GM21381 (cell line): ENCODE data around the gene EGR1.

Experiments used
- ATAC-seq: cut with Tn5 transposase; IDR thresholded peaks from one replicate; pipeline ENCODE4 v1.9.1; 2021; ENCODE audit warnings: mild to moderate bottlenecking, moderate library complexity; ENCODE audit not compliant: unreplicated experiment

The EGR1 gene

DNA sequence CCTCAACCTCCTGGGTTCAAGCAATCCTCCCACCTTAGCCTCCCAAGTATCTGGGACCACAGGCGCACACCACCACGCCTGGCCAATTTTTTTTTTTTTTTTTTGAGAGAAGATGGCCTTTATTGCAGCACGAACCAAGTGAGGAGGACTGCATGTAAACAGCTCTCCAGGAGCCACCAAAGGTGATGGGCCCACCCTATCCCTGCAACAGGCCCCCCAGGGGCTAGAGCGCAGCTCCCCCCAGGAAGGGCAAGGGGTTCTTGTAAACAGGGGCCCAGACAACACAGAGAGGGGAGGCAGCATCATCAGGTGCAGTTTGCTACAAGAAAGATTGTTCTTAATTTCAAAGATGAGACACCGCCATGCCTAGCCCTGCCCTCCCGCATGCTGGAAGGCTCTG lies 12.6 kb upstream of the EGR1 start:
- no peak for ATAC-seq

DNA sequence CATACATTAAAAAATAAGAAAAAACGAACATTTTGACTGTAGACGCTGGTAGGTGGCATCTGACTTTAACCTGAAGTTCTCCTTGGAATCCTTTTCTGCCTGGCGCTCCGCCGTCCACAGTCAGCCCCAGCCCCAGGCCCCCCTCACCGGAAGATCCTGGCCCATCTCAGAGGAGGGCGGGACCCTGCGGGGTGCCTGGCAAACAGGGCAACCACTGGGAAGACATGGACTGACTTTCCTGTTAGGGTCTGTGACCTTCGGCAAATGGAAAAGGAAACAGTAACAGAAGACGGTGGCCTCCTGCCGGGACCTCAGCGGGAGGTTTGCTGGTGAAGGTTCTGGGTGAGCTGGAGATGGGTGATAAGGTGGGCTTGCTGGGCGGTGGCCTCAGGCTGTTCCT lies 11.7 kb upstream of the EGR1 start:
- ATAC-seq: no peak

DNA sequence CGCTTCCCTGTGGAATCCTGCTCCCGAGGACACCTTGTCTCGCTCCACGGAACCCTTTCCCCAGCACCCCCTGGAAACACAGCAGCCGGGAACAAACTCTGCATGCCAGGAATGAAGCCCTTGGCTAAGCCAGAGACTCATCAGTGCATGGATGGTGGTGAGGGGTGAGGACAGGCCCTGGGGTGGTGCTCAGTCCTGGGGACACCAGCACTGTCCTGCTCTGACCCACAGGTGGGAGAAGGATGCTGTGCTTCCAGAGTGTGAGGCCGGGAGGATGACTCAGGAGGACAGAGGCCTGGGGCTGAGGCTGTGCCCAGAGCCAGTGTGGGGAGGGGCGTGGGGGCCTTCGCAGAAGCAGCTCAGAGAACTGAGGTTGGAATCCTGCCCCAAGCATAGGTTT lies 11.2 kb upstream of the EGR1 start:
- no peak for ATAC-seq

DNA sequence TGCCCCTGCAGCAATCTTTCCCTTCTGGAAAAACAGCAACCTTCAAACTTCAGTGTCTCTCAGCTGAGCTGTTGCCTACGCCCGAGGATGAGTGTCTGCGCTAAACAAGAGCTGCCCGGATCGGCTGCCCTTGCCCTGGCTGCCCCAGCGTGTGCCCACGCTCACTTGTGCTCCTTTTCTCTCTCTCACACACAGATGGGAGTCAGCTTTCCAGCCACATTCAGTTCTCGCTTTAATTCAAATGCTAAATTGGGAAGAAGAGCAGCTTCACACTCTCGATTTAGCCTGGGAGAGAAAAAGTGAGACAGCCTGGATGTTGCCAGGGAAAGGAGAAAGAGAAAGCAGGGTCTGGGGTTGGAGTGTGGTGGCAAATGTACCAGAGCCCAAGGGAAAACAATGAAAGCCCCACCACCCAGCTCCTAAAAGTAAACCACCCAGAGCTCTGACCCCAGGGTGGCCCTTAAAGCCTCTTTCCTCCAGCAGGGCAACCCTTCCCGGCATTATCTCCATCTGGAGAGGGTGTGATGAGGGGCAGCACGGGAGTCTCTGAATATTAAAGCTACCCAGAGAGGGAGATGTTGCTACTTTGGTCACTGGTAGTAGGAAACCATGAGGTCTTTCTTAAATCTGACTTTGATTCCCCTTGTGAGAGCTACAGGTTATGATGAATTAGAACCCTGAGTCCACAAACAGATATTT lies 9.9 kb upstream of the EGR1 start:
- no peak for ATAC-seq

DNA sequence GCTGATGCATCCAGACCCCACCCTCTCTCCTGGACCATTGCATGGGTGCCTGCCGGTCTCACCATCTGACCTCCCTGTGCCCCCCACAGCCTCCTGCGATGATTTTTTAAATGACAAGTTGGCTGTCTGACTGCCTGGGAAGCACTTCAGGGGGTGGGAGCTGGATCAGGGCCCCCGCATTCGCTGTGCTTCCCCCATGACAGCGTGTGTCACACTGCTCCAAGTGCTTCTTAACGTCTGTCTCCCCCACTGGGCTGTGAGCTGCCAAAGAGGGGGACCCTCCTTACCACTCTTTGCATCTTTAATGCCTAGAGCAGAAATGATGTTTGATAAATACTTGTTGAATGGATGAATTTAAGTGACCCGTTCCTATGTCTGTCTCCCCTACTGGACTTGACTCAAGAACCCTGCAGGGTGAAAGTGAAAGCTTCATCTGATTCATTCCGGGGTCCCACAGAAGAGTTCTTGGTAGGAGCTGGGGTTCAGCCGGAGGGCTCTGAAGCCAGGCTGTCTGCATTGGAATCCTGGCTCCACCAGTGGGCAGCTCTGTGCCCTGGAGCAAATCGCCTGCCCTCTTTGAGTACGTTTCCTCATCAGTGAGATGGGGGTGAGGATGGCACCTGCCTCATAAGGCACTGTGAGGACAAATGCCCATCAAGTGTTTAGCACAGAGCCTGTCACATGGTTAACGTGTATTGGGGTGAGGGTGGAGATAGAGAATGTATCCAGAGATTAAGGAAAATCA lies 7.6 kb upstream of the EGR1 start:
- no peak for ATAC-seq

DNA sequence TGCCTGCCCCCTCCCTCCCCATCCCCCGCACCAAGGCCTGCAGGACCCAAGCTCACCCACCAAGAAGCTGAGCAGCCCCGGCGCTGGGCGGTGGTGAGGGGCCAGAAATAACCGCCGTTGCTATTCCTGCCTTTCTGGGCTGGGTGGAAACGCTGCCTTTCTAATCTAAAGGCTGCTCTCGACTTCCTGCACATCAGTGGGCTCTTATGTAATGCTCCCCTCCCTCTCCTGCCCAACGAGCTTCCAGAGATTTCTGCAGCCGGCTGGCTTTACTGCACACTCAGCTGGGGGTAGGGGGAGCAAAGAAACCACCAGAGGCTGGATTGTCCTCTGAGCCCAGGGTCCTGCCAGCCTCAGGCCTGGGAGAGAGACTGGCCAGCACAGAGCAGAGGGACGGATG lies 6.9 kb upstream of the EGR1 start:
- ATAC-seq: no peak

DNA sequence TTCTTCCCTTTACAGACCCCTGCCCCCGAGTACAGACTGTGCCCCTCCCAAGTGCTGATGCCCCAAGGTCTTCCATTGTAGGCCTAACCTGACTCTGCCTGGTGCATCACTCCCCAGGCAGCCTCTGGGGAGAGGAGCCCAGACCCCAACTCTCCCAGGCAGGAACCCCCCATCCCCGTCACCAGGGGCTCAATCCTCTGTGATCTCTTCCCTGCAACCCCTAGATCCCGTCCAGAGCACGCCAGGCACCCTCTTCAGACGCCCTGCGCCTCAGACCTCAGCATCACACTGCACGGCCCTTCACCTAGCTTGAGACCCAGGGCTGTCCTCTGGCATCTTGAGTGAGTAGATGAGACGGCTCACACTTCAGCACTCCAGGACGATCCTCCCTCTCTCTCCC lies 6.4 kb upstream of the EGR1 start:
- ATAC-seq: no peak

DNA sequence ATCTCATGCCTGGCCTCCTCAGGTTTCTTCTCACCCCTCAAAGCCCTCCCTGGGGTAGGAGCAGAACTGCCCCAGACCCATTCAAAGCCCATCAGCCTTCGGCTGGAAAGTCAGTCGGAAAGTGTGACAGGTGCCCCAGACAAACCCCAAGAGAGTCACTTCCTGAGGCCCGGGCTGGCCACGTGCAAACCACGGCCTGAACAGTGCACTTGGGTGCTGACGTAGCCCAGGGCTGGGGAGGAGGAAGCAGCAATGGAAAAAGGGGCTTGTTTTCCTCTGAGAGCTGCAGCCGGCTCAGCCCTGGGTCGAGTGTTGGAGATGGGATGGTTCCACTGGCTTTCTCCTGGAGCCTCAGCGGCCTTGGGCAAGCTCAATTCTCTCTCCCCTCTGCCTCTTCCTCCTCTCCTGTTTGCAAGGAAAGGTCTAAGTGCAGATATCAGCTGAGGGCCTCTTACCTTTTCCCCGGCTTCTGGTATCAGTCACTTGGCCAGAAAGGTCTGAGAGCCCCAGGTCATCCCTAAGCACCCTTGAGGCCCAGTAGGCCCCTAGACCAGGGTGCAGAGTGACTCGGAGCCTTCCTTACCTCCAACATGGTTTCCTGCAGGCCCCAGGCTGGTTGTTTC lies 5.9 kb upstream of the EGR1 start:
- no peak for ATAC-seq

DNA sequence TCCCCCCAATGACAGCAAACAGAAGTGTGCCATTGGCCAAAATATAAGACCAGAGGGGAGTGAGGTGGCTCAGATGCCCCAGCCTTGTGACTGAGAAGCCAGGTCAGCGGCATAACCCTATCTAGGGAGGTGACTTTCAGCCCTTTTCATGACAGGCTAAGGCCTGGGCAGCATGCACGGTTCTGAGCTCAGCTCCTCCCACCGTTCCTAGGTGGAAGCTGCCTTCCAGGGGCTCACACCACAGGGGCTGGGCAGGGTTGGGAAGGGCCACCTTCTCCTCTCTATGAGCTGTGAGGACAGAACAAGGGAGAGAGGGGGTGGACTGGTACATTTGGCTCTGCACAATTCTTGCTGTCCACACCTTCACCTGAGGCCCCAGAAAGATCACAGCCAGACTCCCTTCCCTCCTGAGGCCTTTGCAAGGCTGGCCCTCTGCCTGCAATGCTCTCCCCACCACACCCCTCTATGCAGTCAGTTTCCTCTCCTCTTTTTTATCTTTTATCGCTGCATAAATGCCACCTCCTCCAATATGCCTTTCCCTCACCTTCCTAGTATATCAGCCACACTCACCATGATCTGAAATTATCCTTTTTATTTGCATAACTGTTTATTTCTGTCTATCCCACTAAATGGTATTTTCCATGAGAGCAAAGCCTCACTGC lies 5.1 kb upstream of the EGR1 start:
- ATAC-seq: no peak

DNA sequence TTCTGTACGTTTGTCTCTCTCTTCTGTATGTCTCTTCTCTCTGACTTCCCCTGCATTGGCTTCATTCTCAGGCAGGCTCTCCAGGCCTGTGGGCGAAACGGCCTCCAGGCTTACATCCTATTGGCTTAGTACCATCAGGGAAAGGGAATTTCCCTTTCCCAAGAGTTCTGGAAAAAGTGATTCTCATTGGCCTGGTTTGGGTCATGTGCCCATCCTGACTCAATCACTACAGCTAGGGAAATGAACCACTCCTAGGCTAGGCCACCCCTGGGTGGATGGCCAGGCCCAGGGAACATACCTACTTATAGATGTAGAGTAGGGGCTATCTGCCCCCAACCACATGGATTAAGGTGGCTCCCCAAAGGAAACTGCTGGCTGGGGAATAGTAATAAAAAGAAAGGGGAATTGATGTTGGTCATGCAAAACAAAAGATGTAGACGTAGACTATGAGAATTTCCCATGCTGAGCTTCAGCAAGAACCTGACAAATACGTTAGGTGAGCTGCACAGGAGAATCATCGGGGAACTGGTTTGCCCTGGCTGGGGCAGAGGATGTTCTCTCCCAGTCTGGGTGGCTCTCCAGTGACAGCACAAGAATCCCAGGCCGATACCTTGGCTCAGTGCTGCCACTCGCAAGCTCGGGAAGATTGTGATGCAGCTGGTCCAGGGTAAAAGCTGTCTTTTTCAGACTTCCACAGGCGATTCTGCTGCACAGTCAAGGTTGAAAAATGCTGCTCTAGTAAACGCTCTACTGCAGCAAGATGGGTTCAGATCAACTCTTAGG lies 3.7 kb upstream of the EGR1 start:
- no peak for ATAC-seq

DNA sequence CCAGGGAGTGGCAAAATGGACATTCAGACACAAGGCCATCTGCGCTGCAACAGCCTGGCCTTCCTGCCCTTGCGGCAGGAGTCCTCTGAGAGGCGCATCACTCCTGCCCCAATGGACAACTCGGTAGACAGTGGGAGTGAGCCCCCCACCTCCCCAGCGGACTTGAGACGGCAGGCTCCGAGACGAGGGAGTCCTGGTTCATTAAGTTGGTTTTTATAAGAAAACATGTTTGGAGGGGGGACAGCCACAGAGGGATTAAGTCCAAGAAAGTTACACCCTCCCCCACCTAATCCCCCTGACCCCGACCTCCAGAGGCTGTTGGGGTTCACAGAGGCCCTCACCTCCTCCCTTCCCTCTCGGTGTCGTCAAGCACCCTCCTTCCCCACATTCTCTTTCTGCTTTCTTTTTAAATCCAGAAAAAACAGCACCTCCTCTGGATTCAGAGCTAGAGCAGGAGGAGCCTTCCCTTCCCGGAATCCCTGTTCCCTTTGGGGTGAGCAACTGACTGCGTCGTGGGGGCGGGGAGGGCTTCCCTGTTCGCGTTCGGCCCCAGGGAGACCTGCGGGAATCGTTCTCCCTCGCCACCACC lies 1.8 kb upstream of the EGR1 start:
- ATAC-seq: no peak

DNA sequence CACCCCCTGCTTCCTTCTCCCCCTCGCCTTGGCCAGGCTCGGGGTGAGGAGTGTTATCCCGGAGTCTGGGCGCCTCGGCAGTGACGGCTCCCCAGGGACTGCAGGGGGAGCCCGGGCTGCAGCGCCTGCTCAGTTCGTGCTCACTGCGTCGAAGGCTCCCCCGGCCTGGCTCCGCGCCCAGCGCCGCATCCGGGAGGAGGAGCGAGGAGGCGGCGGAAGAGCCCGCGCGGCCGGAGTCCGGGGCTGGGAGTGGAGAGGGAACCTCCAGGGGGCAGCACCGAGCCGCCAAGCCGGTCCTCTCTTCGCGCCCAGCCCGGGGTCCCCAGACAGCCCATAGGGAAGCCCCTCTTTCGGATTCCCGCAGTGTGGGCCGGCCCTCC lies 1.3 kb upstream of the EGR1 start:
- ATAC-seq: peak; percentile 49

DNA sequence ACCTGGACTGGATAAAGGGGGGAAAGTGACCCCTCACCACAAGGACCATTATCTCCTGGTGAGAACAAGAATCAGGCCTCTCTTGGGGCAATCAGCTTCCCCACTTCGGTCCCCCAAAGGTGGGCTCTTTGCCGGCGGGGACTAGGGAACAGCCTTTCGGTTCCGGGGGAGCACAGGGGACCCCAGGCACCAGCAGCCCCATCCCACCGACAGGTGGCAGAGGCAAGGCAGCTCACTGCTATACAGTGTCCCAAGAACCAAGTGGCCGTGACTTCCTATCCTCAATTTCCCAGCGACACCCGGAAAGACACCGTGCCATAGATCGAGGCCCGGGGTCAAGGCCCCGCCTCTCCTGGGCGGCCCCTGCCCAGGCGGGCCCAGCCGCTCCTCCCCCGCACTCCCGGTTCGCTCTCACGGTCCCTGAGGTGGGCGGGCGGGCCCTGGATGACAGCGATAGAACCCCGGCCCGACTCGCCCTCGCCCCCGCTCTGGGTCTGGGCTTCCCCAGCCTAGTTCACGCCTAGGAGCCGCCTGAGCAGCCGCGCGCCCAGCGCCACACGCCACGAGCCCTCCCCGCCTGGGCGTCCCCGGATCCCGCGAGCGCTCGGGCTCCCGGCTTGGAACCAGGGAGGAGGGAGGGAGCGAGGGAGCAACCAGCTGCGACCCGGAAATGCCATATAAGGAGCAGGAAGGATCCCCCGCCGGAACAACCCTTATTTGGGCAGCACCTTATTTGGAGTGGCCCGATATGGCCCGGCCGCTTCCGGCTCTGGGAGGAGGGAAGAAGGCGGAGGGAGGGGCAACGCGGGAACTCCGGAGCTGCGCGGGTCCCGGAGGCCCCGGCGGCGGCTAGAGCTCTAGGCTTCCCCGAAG lies 655 bp upstream of the EGR1 start:
- ATAC-seq: peak; percentile 67

DNA sequence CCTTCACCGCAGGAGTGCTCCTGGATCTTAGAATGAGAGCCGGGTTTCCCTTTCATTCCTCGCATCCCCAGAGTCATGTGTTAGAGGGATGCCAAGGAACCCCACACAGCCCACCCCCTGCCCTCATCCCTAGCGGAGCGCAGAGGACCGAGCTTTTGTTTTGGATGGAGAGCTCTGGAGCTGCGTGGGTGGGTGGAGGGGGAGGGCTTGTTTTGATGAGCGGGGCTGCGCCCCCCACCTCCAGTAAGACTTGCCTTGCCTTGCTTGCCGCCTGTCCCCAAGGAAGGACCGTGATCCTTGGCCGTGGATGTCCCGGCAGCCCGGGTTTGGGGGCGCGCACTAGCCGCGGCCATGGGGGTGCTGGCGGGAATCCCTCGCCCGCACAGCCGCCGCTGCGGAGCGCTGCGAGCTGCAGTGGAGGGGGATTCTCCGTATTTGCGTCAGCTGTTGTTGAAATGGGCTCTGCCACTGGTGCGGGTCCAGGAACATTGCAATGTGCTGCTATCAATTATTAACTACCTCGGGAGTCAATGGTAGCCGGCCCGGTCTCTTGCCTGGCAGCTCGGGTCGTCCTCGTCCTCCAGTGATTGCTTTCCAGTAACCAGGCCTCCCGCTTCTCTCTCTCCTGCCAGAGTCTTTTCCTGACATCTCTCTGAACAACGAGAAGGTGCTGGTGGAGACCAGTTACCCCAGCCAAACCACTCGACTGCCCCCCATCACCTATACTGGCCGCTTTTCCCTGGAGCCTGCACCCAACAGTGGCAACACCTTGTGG lies 1.0 kb downstream of the EGR1 start:
- no peak for ATAC-seq

DNA sequence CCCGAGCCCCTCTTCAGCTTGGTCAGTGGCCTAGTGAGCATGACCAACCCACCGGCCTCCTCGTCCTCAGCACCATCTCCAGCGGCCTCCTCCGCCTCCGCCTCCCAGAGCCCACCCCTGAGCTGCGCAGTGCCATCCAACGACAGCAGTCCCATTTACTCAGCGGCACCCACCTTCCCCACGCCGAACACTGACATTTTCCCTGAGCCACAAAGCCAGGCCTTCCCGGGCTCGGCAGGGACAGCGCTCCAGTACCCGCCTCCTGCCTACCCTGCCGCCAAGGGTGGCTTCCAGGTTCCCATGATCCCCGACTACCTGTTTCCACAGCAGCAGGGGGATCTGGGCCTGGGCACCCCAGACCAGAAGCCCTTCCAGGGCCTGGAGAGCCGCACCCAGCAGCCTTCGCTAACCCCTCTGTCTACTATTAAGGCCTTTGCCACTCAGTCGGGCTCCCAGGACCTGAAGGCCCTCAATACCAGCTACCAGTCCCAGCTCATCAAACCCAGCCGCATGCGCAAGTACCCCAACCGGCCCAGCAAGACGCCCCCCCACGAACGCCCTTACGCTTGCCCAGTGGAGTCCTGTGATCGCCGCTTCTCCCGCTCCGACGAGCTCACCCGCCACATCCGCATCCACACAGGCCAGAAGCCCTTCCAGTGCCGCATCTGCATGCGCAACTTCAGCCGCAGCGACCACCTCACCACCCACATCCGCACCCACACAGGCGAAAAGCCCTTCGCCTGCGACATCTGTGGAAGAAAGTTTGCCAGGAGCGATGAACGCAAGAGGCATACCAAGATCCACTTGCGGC lies 1.8 kb downstream of the EGR1 start:
- ATAC-seq: no peak

DNA sequence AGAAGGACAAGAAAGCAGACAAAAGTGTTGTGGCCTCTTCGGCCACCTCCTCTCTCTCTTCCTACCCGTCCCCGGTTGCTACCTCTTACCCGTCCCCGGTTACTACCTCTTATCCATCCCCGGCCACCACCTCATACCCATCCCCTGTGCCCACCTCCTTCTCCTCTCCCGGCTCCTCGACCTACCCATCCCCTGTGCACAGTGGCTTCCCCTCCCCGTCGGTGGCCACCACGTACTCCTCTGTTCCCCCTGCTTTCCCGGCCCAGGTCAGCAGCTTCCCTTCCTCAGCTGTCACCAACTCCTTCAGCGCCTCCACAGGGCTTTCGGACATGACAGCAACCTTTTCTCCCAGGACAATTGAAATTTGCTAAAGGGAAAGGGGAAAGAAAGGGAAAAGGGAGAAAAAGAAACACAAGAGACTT lies 2.4 kb downstream of the EGR1 start:
- ATAC-seq: no peak

DNA sequence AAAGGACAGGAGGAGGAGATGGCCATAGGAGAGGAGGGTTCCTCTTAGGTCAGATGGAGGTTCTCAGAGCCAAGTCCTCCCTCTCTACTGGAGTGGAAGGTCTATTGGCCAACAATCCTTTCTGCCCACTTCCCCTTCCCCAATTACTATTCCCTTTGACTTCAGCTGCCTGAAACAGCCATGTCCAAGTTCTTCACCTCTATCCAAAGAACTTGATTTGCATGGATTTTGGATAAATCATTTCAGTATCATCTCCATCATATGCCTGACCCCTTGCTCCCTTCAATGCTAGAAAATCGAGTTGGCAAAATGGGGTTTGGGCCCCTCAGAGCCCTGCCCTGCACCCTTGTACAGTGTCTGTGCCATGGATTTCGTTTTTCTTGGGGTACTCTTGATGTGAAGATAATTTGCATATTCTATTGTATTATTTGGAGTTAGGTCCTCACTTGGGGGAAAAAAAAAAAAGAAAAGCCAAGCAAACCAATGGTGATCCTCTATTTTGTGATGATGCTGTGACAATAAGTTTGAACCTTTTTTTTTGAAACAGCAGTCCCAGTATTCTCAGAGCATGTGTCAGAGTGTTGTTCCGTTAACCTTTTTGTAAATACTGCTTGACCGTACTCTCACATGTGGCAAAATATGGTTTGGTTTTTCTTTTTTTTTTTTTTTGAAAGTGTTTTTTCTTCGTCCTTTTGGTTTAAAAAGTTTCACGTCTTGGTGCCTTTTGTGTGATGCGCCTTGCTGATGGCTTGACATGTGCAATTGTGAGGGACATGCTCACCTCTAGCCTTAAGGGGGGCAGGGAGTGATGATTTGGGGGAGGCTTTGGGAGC lies 3.1 kb downstream of the EGR1 start:
- ATAC-seq: no peak
